GM18498 (cell line): ENCODE results near the gene SULT1A1.
"Not testable (repeated sequence)": the region's sequence is repeated elsewhere in the genome, so short reads cannot be mapped to it uniquely, and the experiment has no call there.

Source experiments
- ATAC-seq: cut with Tn5 transposase; IDR thresholded peaks from one replicate; pipeline ENCODE4 v1.9.1; 2021; ENCODE audit warnings: mild to moderate bottlenecking, moderate library complexity; ENCODE audit not compliant: unreplicated experiment

The SULT1A1 gene

GRCh38 chr16:28592511-28592910, 17.3 kb downstream of the SULT1A1 start:
- ATAC-seq, result no peak

GRCh38 chr16:28591355-28591754, 18.5 kb downstream of the SULT1A1 start:
- ATAC-seq, result no peak

- ATAC-seq, result no peak
Measured at GRCh38 chr16:28590384-28591340, 19.2 kb downstream of the SULT1A1 start.

- ATAC-seq, result no peak
Measured at GRCh38 chr16:28589930-28590329, 19.9 kb downstream of the SULT1A1 start.

- ATAC-seq, result no peak
Measured at GRCh38 chr16:28589069-28589468, 20.8 kb downstream of the SULT1A1 start.

DNA sequence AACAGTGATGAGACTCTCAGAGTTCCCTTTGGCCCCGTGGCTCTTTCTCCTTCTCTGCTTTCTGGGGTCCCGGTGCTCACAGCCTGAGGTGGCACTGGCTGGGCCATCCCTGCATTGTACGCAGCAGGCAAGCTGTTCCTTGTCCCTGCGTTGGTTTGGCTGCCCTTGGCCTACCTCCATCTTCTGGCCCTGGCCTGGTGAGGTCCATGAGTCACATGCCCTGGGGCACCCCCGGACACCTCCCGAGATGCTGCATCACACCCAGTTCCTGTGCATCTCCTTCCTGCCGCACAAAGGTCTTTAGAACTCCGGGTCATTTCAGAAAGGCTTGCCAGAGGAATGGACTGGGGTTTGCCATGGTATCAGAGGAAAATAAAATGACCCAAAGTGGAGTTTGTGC, 22.5 kb downstream of the SULT1A1 start:
- ATAC-seq, result no peak

GRCh38 chr16:28586466-28586865, 23.4 kb downstream of the SULT1A1 start:
- ATAC-seq, result no peak

- no peak for ATAC-seq
Measured at GRCh38 chr16:28585674-28586073, 24.2 kb downstream of the SULT1A1 start.

- ATAC-seq, result no peak
Measured at GRCh38 chr16:28580726-28581315, 29.0 kb downstream of the SULT1A1 start.

- no peak for ATAC-seq
Measured at GRCh38 chr16:28575446-28576109, 34.3 kb downstream of the SULT1A1 start.

GRCh38 chr16:28574925-28575324, 34.9 kb downstream of the SULT1A1 start:
- no peak for ATAC-seq

DNA sequence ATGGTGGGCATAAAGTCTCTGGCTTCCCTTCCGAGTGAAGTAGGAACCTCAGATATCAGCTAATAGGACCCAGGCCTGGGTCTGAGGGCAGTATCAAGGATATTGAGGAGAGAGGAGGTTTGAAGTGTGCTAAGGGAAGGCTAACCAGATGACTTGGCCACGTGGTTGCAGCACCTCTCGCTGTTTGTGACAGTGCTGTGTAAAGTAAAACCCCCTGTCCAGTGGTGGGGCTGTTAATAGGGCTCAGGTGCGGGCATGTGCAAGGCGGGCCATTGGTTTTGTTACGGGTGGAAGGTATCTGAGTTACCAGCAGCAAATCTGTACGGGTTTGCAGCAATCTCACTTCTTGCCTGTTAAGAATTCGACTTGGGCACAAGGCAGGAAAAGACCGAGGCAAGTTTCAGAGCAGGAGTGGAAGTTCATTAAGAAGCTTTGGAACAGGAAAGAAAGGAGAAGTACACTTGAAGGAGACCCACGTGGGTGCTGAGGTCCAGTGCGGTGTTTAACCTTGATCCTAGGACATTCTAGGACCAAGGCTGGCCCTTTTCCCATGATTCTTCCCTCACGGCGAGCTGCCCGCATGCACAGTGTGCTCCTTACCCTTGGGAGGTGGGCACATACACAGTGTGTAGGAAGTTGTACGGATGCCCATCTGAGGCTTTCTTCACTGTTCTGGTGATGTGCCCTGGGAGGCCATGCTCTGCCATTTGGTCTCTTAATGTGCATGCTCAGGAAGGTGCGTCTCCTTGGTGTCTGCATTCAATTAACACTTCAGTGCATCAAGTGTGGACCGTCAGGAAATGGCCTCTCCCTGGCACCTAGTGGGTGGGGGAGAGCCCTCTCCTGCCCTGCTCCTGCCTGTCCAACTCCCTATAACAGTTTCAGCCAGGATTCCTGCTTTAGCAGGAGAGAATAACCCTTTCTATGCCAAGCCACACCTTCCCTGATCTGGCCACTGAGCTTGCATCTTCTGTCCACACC, 35.8 kb downstream of the SULT1A1 start:
- ATAC-seq, result no peak

DNA sequence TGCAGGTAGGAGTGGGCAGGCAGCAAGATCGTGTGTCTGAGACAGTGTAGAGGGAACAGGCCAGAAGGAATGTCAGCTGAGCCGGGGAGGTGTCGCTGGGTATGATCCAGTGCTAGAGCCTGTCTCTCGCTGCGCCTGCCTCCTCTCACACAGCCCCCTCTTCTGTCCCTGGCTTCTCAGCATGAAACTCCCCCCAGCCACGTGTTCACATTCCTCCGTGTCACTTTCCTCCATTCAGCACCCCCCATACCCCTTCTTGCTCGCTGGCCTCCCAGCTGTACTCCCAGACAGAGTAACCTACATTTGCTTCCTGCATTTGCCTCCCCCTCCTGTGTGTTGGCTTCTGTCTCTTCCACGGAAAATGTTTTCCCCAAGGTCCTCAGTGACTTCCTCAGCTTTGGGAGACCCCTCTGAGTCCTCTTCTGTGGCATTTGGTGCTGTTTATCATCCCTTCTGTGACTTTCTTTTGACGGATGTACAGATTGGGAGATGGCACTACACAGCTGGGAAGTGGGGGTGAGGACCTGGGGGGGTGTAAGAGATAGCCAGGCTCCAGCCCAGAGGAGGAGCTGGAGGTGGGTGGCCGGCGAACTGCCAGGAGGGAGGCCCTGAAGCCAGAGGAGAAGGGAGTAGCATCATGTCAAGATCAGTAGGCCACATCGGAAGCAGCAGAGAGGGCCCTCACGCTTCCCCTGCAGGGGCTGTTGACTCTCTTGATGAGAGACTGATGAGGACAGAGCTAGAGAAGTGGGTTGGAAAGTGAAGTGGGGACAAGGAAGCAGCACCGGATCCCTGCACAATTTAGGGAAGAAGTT, 36.9 kb downstream of the SULT1A1 start:
- ATAC-seq, result no peak

GRCh38 chr16:28569968-28570752, 39.7 kb downstream of the SULT1A1 start:
- ATAC-seq, result no peak

- ATAC-seq, result no peak
Measured at GRCh38 chr16:28569021-28569420, 40.8 kb downstream of the SULT1A1 start.

DNA sequence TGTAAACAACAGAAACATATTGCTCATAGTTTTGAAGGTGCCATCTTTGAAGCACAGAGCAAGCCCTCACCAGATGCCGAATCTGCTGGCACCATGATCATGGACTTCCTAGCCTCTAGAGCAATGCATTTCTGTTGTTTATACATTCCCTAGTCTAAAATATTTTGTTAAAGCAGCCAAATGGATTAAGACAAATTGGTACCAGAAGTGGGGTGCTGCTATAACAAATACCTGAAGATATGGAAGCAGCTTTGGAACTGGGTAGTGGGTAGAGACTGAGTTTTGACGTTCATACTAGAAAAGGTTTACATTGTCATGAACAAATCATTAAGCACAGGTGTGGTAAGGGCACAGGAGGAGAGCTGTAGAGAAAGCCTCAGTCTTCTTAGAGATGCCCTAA, 42.6 kb downstream of the SULT1A1 start:
- ATAC-seq, result no peak

DNA sequence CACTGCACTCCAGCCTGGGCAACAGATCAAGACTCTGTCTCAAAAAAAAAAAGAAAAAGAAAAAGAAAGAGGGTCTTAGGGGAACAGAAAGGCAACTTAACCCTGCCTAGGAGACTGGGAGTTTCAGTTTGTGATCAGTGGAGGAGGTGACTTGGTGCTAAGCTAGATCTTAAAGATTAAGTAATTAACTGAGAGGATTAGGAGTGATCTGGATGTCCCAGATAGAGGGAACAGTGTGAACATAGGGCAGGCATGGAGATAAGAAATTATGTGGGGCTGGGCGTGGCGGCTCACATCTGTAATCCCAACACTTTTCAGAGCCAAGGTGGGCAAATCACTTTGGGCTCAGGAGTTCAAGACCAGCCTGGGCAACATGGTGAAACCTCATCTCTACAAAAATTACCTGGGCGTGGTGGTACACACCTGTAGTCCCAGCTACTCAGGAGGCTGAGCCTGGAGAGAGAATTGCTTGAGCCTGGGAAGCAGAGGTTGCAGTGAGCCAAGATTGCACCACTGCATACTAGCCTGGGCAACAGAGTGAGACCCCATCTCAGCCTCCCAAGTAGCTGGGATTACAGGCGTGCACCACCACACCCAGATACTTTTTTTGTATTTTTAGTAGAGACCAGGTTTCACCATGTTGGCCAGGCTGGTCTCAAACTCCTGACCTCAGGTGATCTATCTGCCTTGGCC, 43.5 kb downstream of the SULT1A1 start:
- not testable (repeated sequence) for ATAC-seq

DNA sequence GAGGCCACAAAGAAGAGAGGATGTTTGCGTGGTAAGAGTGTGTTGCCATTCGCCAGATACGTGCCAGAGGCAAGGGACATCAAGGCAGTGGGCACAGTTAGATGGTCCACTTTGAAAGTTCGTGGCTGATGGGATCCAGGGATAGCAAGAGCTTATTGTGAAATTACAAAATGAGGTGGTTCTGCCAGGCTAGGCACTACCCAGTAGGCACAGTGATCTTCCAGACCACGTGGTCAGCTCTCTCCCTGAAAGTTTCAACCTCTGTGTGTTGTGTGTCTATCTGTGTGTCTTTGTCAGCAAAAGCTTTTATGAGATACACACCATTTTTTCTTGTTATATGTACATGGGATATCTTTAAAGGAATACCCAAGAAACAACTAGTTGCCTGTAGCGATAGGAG, 46.6 kb downstream of the SULT1A1 start:
- ATAC-seq, result no peak
